Bronchial epithelial cell (primary cell): ENCODE data around the gene DCC. TPM values are rescaled to one million over a fixed set of nuclear protein-coding genes. Genes with fewer than 3 reads are reported as not detected.

Experiments used
- DNase-seq: peaks from one replicate; pipeline ENCODE4 v3.0.0-alpha.2; 2010; ENCODE audit warnings: low read depth
- FAIRE-seq: peaks from 2 replicates; lab custom pipeline; 2011; peaks lifted over from hg19 to GRCh38; lab: Jason Lieb, UNC
- H3K27me3 ChIP-seq: 2 replicates; pipeline ENCODE4 v1.5.1; 2011; ENCODE audit warnings: low read length; ENCODE audit not compliant: control insufficient read depth, insufficient read depth
- H3K36me3 ChIP-seq: 2 replicates; pipeline ENCODE4 v1.5.1; 2011; ENCODE audit warnings: low read length; ENCODE audit not compliant: control insufficient read depth, insufficient read depth
- H3K4me3 ChIP-seq: 2 replicates; pipeline ENCODE4 v1.5.1; 2011; ENCODE audit warnings: mild to moderate bottlenecking, low read depth, low read length, control low read depth
- total RNA-seq: library from RNA; depleted of rRNA; stranded (reverse); fragments of >200 nt; gene quantifications from 2 replicates; pipeline ENCODE4 v1.2.1, GENCODE V29; 2014
- TF ChIP-seq, protein P1 (sequence below): IDR thresholded peaks from 2 replicates; pipeline ENCODE4 v1.5.1; 2011; ENCODE audit warnings: mild to moderate bottlenecking, moderate library complexity, low read length, control low read depth, inconsistent platforms; ENCODE audit not compliant: insufficient read depth, severe bottlenecking

Gene DCC
- total RNA-seq, 1 donor from 2014 or later, result not detected

- TF ChIP-seq, protein P1, sequence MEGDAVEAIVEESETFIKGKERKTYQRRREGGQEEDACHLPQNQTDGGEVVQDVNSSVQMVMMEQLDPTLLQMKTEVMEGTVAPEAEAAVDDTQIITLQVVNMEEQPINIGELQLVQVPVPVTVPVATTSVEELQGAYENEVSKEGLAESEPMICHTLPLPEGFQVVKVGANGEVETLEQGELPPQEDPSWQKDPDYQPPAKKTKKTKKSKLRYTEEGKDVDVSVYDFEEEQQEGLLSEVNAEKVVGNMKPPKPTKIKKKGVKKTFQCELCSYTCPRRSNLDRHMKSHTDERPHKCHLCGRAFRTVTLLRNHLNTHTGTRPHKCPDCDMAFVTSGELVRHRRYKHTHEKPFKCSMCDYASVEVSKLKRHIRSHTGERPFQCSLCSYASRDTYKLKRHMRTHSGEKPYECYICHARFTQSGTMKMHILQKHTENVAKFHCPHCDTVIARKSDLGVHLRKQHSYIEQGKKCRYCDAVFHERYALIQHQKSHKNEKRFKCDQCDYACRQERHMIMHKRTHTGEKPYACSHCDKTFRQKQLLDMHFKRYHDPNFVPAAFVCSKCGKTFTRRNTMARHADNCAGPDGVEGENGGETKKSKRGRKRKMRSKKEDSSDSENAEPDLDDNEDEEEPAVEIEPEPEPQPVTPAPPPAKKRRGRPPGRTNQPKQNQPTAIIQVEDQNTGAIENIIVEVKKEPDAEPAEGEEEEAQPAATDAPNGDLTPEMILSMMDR, result no peak
- FAIRE-seq (no peak), DNase-seq (peak; percentile 68)
- Histone ChIP-seq H3K27me3 (no peaks in the 10 kb centered on the region), H3K36me3 (no peaks in the 10 kb centered on the region), H3K4me3 (no peak overlapping the region)
Measured at GRCh38 chr18:52723550-52723970, 383.6 kb downstream of the DCC start.

- Histone ChIP-seq H3K27me3 (no peaks in the 10 kb centered on the region), H3K36me3 (no peaks in the 10 kb centered on the region), H3K4me3 (no peak overlapping the region)
- TF ChIP-seq, protein P1, result no peak
- DNase-seq, result no peak
- FAIRE-seq, result no peak
Measured at GRCh38 chr18:52730972-52731619, 391.1 kb downstream of the DCC start.

DNA sequence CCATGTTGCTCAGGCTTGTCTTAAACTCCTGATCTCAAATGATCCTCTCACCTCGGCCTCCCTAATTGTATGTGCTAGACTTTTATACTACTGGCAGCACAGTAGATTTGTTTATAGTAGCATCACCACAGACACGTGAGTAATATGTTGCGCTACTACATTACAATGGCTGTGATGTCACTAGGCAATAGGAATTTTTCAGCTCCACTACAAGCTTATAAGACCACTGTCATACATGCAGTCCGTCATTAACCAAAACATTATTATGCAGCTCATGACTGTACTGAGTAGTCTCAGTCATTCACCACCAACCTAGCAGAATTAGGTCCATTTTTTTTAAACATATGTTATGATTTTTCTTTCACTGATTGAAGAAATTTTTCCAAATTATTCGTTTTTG is 398.9 kb downstream of the DCC start:
- Histone ChIP-seq H3K36me3 (no peaks in the 10 kb centered on the region), H3K27me3 (no peaks in the 10 kb centered on the region), H3K4me3 (no peak overlapping the region)
- DNase-seq (no peak), FAIRE-seq (no peak)
- TF ChIP-seq, protein P1, result no peak

GRCh38 chr18:52746986-52747385 is 407.0 kb downstream of the DCC start:
- DNase-seq (no peak), FAIRE-seq (no peak)
- TF ChIP-seq, protein P1, result no peak

DNA sequence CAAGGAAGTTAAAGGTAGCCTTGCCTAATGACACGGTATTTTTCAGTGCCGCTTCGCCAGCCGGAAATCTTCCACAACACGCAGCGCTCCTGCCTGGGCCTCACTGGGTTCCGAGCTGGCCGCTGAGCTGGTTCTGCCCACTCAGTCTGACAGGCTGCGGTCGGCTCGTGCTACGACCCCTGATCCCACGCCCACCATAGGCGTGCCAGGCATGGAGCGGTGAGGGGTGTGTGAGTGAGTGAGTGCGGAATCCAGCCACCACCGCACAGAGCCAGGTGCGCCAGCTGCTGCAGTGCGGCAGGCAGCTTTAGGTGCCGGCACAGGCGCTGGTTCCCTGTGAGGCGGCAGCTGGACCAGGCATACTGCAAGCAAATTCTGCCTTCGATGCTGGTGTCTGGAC is 407.9 kb downstream of the DCC start:
- DNase-seq, result no peak
- no peaks in the 10 kb centered on the region for H3K27me3 ChIP-seq
- TF ChIP-seq, protein P1, result no peak
- no peak overlapping the region for H3K4me3 ChIP-seq
- FAIRE-seq, result no peak
- no peaks in the 10 kb centered on the region for H3K36me3 ChIP-seq

More at GRCh38 chr18:52746986-52747385, 407.0 kb downstream of the DCC start:
- H3K4me3 ChIP-seq, result no peak overlapping the region
- no peaks in the 10 kb centered on the region for H3K36me3 ChIP-seq
- no peaks in the 10 kb centered on the region for H3K27me3 ChIP-seq

- Histone ChIP-seq H3K36me3 (no peaks in the 10 kb centered on the region), H3K27me3 (no peaks in the 10 kb centered on the region), H3K4me3 (no peak overlapping the region)
- TF ChIP-seq, protein P1, result no peak
- FAIRE-seq (no peak), DNase-seq (no peak)
Measured at GRCh38 chr18:52748343-52748742, 408.3 kb downstream of the DCC start.
